Nephron (organoid): Measurements from ENCODE around the gene LGALS7B.
"Not testable (repeated sequence)": the region's sequence is repeated elsewhere in the genome, so short reads cannot be mapped to it uniquely, and the experiment has no call there.

Experiments
- H3K27ac Mint-ChIP-seq, 3 experiments: 2 replicates each; pipeline ENCODE4 v1.8.0; 2020; ENCODE audit warnings: mixed read lengths in 3 of 3, mild to moderate bottlenecking in 2 of 3, moderate library complexity in 1 of 3
- H3K27me3 Mint-ChIP-seq: 2 replicates; pipeline ENCODE4 v1.8.0; 2021; ENCODE audit warnings: low read depth, mild to moderate bottlenecking, moderate library complexity, mixed read lengths
- H3K36me3 Mint-ChIP-seq: 2 replicates; pipeline ENCODE4 v1.8.0; 2020; ENCODE audit warnings: low read depth, mixed read lengths
- H3K4me1 Mint-ChIP-seq: 2 replicates; pipeline ENCODE4 v1.8.0; 2020; ENCODE audit warnings: mixed read lengths
- H3K4me3 Mint-ChIP-seq, 3 experiments: 2 replicates each; pipeline ENCODE4 v1.8.0; 2020; ENCODE audit warnings: mild to moderate bottlenecking in 3 of 3, mixed read lengths in 3 of 3, moderate library complexity in 2 of 3
- H3K9me3 Mint-ChIP-seq: 2 replicates; pipeline ENCODE4 v1.8.0; 2020; ENCODE audit warnings: mixed read lengths
- TF ChIP-seq, protein P1 (sequence below), 3 experiments: fragments of 200-600 bp; sonication (generic); IDR thresholded peaks; one replicate each; pipeline ENCODE4 v1.5.0; 2021; ENCODE audit warnings: antibody characterized with exemption in 3 of 3; ENCODE audit not compliant: unreplicated experiment in 3 of 3

Gene LGALS7B

DNA sequence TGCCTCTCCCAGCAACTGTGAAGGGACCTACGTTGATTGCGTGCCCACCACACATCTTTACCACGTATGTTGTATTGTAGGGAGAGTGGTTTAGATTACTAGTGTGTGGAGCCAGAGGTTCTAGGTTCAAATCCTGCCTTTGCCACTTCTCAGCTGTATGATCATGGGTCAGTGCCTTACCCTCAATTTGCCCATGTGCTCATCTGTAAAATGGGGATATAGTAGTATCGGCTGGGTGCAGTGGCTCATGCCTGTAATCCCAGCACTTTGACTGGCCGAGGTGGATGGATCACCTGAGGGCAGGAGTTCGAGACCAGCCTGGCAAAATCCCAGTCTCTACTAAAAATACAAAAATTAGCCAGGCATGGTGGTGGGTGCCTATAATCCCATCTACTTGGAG is 24.3 kb downstream of the LGALS7B start:
- Mint-ChIP-seq H3K36me3 (peaks cover 25% of the 10 kb centered on the region), H3K4me3 (no peak overlapping the region)

DNA sequence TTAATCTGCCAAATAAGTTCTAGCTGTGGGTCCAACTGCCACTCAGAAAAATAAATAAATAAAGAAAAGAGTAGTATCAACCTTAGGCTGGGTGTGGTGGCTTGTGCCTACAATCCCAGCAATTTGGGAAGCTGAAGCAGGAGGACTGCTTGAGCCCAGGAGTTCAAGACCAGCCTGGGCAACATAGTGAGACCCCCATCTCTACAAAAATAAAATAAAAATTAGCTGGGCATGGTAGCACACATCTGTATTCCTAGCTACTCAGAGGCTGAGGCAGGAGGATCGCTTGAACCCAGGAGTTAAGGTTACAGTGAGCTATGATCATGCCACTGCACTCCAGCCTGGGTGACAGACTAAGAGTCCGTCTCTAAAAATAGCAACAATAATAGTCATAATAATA is 24.9 kb downstream of the LGALS7B start:
- not testable (repeated sequence) for H3K4me1 Mint-ChIP-seq

More for the DNA sequence above, 24.3 kb downstream of the LGALS7B start:
- Mint-ChIP-seq H3K9me3 (no peaks in the 10 kb centered on the region), H3K4me1 (no peaks in the 10 kb centered on the region), H3K27me3 (no peaks in the 10 kb centered on the region), H3K27ac (no peak overlapping the region)
- TF ChIP-seq, protein P1, sequence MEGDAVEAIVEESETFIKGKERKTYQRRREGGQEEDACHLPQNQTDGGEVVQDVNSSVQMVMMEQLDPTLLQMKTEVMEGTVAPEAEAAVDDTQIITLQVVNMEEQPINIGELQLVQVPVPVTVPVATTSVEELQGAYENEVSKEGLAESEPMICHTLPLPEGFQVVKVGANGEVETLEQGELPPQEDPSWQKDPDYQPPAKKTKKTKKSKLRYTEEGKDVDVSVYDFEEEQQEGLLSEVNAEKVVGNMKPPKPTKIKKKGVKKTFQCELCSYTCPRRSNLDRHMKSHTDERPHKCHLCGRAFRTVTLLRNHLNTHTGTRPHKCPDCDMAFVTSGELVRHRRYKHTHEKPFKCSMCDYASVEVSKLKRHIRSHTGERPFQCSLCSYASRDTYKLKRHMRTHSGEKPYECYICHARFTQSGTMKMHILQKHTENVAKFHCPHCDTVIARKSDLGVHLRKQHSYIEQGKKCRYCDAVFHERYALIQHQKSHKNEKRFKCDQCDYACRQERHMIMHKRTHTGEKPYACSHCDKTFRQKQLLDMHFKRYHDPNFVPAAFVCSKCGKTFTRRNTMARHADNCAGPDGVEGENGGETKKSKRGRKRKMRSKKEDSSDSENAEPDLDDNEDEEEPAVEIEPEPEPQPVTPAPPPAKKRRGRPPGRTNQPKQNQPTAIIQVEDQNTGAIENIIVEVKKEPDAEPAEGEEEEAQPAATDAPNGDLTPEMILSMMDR (IDR thresholded peaks at IDR 0.05; ENCODE audit: unreplicated experiment in 3 of 3) = no peak

DNA sequence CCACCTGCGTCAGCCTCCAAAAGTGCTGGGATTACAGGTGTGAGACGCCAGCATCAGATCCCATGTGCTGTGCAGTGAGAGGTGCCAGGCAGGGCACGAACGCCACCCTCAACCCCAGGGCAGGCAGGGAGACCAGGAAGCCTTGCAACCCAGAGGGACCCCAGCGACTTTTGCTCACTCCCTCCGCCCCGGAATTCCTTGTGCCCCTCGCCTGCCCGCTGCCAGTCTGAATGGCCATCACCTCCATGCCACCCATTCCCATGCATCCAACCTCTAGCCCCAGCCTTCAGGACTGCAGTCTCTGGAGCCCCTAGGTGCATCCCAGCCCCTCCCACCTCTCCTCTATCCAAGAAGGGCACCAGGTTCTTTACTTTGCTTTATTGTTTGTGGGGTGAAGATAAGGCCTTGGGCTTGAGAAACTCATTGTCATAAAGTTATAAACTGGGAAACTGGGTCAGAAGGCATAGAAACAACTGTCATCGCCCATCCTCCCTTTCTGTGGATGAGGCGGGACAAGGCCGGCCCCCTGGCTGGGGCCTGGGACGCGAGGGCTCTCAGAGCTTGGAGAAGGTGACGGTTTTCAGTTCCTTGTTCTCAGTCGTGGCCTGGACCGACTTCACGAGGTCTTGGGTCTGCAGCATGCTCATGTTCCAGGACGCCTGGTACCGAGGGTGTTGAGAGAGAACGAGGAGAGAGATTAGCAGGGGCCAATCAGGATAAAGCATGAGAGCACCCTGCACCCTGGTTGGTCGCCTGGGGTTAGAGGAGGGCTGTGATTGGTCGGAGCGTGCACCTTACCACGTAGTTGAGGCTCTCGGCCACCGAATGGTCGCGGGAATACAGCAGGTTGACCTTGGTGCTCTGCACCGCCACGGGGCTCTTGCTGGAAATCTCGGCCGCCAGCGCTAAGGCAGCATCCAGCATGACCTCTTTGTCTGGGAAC is 26.3 kb downstream of the LGALS7B start:
- Mint-ChIP-seq H3K36me3 (peaks cover 37% of the 10 kb centered on the region), H3K27ac (no peak overlapping the region), H3K9me3 (no peaks in the 10 kb centered on the region), H3K4me1 (peaks cover 10% of the 10 kb centered on the region), H3K4me3 (no peak overlapping the region), H3K27me3 (no peaks in the 10 kb centered on the region)
- TF ChIP-seq, protein P1 (IDR thresholded peaks at IDR 0.05; ENCODE audit: unreplicated experiment in 3 of 3) = no peak

More for the DNA sequence above, 24.9 kb downstream of the LGALS7B start:
- H3K27ac Mint-ChIP-seq, H3K9me3 Mint-ChIP-seq, H3K4me3 Mint-ChIP-seq, H3K27me3 Mint-ChIP-seq: not testable (repeated sequence)
- H3K36me3 Mint-ChIP-seq = peaks cover 28% of the 10 kb centered on the region

DNA sequence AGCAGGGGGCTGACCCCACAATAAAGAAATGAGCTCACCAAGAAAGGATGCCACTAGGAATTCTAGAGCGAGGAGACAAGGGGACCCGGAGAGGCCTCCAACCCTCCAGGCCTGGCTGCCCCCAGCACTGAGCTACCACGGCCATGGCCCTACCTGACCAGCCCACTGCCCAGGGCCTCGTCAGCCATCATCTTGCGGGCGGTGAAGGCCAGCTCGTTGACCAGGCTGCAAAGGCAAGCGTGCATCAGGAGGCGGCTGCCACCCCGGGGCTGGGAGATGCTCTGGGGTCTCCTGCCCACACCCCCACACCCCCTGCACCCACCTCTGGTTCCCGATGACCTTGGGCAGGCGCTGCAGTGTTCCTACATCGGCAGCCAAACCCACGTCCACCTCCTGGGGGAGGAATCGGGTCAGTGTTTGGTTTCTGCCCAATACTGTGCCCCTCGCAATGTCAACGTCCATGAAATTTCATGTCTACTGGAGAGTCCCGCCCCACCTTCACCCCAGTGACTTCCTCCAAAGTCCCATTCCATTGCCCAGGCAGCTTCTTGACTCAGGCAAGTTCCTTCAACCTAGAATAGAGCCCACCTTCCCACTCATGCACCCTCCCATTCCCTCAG is 27.2 kb downstream of the LGALS7B start:
- no peaks in the 10 kb centered on the region for H3K9me3 Mint-ChIP-seq
- H3K27me3 Mint-ChIP-seq = no peaks in the 10 kb centered on the region
- no peak overlapping the region for H3K27ac Mint-ChIP-seq

DNA sequence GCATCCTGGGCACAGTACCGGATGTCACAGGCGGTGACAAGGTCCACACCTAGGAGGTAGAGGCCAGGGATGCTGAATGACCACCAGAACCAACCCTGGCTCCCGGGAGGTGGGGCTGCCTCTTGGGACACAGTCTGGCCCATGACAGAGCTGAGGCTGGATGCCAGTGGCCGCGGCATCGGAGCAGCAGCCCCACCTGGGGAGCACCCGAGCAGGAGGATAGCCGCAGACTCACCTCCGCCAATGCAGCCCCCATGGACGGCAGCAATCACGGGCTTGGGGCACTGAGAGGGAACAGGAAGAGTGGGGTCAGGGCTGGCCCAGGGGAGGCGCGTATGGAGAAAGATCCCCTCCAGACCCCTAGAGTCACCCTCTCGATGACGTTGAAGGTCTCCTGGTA is 28.1 kb downstream of the LGALS7B start:
- Mint-ChIP-seq H3K4me3 (no peak overlapping the region), H3K4me1 (peaks cover 17% of the 10 kb centered on the region), H3K27ac (no peak overlapping the region), H3K9me3 (no peaks in the 10 kb centered on the region), H3K27me3 (no peaks in the 10 kb centered on the region), H3K36me3 (peaks cover 51% of the 10 kb centered on the region)
- TF ChIP-seq, protein P1 (IDR thresholded peaks at IDR 0.05; ENCODE audit: unreplicated experiment in 3 of 3) = no peak

More for the DNA sequence above, 27.2 kb downstream of the LGALS7B start:
- TF ChIP-seq, protein P1 (IDR thresholded peaks at IDR 0.05; ENCODE audit: unreplicated experiment in 3 of 3) = no peak
- Mint-ChIP-seq H3K4me1 (peaks cover 17% of the 10 kb centered on the region), H3K4me3 (no peak overlapping the region), H3K36me3 (peaks cover 47% of the 10 kb centered on the region)

DNA sequence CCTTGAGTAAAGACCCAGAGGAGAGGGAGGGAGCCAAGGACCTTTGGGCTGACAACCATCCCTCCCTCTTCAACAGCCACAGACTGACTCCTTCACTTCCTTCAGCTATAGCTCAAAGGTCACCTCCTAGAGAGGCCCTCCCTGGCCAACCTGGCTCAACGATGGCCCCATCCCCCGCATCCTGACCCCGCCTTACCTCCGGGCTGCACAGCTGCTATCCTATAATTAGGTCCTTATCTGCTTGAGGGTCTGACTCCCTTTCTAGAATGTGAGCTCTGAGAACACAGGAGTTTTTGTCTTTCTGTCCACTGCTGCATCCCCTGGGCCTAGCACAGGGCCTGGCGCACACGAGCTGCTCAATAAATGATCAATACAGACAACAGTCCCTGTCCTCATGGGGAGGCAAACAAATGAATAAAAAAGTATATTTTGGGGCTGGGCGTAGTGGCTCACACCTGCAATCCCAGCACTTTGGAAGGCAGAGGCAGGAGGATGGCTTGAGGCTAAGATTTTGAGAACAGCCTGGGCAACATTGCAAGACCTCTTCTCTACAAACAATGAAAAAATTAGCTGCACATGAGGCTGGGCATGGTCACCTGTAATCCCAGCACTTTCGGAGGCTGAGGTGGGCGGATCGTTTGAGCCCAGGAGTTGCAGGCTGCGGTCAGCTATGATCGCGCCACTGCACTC is 30.4 kb downstream of the LGALS7B start:
- peaks cover 72% of the 10 kb centered on the region for H3K36me3 Mint-ChIP-seq
- H3K27me3 Mint-ChIP-seq = no peaks in the 10 kb centered on the region
- H3K9me3 Mint-ChIP-seq = peaks cover 3% of the 10 kb centered on the region
- TF ChIP-seq, protein P1 (IDR thresholded peaks at IDR 0.05; ENCODE audit: unreplicated experiment in 3 of 3) = no peak
- H3K4me3 Mint-ChIP-seq = peak overlapping the region in 1 of 3 experiments; percentile 44
- peaks cover 31% of the 10 kb centered on the region for H3K4me1 Mint-ChIP-seq
- H3K27ac Mint-ChIP-seq = peak overlapping the region; percentile 60 to 95 (median 92)

DNA sequence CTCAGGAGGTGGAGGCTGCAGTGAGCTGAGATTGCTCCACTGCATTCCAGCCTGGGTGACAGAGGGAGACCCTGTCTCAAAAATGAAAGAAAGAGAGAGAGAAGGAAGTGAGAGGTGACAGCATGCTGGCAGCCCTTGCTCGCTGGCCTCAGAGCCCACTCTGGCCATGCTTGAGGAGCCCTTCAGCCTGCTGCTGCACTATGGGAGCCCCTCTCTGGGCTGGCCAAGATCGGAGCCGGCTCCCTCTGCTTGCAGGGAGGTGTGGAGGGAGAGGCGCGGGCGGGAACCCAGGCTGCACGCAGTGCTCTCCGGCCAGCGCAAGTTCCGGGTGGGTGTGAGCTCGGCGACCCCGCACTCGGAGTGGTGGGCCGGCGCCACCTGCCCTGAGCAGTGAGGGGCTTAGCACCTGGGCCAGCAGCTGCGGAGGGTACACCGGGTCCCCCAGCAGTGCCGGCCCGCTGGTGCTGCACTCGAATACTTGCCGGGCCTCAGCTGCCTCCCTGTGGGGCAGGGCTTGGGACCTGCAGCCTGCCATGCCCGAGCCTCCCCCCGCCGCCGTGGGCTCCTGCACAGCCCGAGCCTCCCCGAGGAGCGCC is 32.3 kb downstream of the LGALS7B start:
- not testable (repeated sequence) for H3K27me3 Mint-ChIP-seq, H3K27ac Mint-ChIP-seq, H3K4me3 Mint-ChIP-seq, H3K9me3 Mint-ChIP-seq
- H3K36me3 Mint-ChIP-seq = peaks cover 76% of the 10 kb centered on the region
- H3K4me1 Mint-ChIP-seq = peaks cover 41% of the 10 kb centered on the region

DNA sequence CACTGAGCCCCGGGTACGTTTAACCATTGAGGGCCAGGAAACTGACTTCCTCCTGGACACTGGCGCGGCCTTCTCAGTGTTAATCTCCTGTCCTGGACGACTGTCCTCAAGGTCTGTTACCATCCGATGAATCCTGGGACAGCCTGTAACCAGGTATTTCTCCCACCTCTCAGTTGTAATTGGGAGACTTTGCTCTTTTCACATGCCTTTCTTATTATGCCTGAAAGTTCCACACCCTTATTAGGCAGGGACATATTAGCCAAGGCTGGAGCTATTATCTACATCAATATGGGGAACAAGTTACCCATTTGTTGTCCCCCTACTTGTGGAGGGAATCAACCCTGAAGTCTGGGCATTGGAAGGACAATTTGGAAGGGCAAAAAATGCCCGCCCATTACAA is 36.9 kb downstream of the LGALS7B start:
- H3K9me3 Mint-ChIP-seq, H3K27me3 Mint-ChIP-seq, H3K4me3 Mint-ChIP-seq, H3K27ac Mint-ChIP-seq: not testable (repeated sequence)
- Mint-ChIP-seq H3K4me1 (peaks cover 31% of the 10 kb centered on the region), H3K36me3 (peaks cover 68% of the 10 kb centered on the region)
